COLO668 (cell line): ENCODE measurements around the gene ZNF415.
"Not testable (repeated sequence)": the region's sequence is repeated elsewhere in the genome, so short reads cannot be mapped to it uniquely, and the experiment has no call there.

Source experiments
- DNase-seq: peaks from one replicate; lab custom pipeline; 2025; ENCODE audit not compliant: unreplicated experiment; lab: John Stamatoyannopoulos, UW

Gene ZNF415

GRCh38 chr19:53103234-53104203 is 29.2 kb downstream of the ZNF415 start, which contains the start of gene ZNF160:
Gene ZNF160 (minus strand): TSS chr19:53103422. CDS start chr19:53086276, 17,146 bp downstream.
- DNase-seq: peak; percentile 96

GRCh38 chr19:53102756-53103233 is 29.9 kb downstream of the ZNF415 start:
- DNase-seq: peak; percentile 46

GRCh38 chr19:53102206-53102755 is 30.4 kb downstream of the ZNF415 start:
- peak; percentile 21 for DNase-seq

GRCh38 chr19:53101518-53101917 is 31.2 kb downstream of the ZNF415 start:
- DNase-seq: peak; percentile 33

- not testable (repeated sequence) for DNase-seq
Observed at GRCh38 chr19:53098570-53098969, 34.1 kb downstream of the ZNF415 start.

GRCh38 chr19:53096982-53097690 is 35.6 kb downstream of the ZNF415 start:
- not testable (repeated sequence) for DNase-seq

- not testable (repeated sequence) for DNase-seq
Observed at GRCh38 chr19:53096579-53096978, 36.1 kb downstream of the ZNF415 start.

GRCh38 chr19:53094754-53095575 is 37.7 kb downstream of the ZNF415 start:
- DNase-seq: no peak

- DNase-seq: no peak
Observed at GRCh38 chr19:53092723-53093122, 40.0 kb downstream of the ZNF415 start.

- DNase-seq: no peak
Observed at GRCh38 chr19:53091413-53092254, 41.1 kb downstream of the ZNF415 start.

GRCh38 chr19:53088091-53088490 is 44.6 kb downstream of the ZNF415 start:
- DNase-seq: no peak

- DNase-seq: no peak
Observed at GRCh38 chr19:53086949-53087348, 45.8 kb downstream of the ZNF415 start.

GRCh38 chr19:53085496-53085895 is 47.2 kb downstream of the ZNF415 start:
- DNase-seq: no peak

- DNase-seq: no peak
Observed at GRCh38 chr19:53082929-53083328, 49.8 kb downstream of the ZNF415 start.

- DNase-seq: no peak
Observed at GRCh38 chr19:53079313-53079924, 53.3 kb downstream of the ZNF415 start.

GRCh38 chr19:53078668-53079067 is 54.0 kb downstream of the ZNF415 start:
- DNase-seq: no peak

GRCh38 chr19:53076984-53077383 is 55.7 kb downstream of the ZNF415 start:
- peak; percentile 25 for DNase-seq

GRCh38 chr19:53068834-53069233 is 63.9 kb downstream of the ZNF415 start:
- DNase-seq: no peak

GRCh38 chr19:53068199-53068598 is 64.5 kb downstream of the ZNF415 start:
- no peak for DNase-seq
